H1 (cell line): ENCODE results near the gene TECPR2. TPM values are rescaled to one million over a fixed set of nuclear protein-coding genes. Genes with fewer than 3 reads are reported as not detected.
A peak's percentile ranks its signal among the peaks of the same experiment; 100 is the strongest.

ENCODE experiments used
- CTCF ChIA-PET: fragments of 300-600 bp; sonication (Branson Sonifier 250); formaldehyde crosslinking; loops from one replicate; lab custom pipeline; 2021; ENCODE audit not compliant: partially characterized antibody; lab: Charles Lee
- POLR2A ChIA-PET: fragments of 300-600 bp; sonication (Branson Sonifier 250); formaldehyde crosslinking; loops from one replicate; lab custom pipeline; 2021; ENCODE audit warnings: inconsistent platforms; ENCODE audit not compliant: partially characterized antibody; lab: Charles Lee
- DNase-seq, 2 experiments: peaks; one replicate each; pipeline versions ENCODE4 v3.0.0 to v3.0.0-alpha.2; 2010 to 2022; ENCODE audit warnings: low spot score in 2 of 2, low read depth in 1 of 2, mixed read lengths in 1 of 2
- FAIRE-seq: peaks from 2 replicates; lab custom pipeline; 2011; peaks lifted over from hg19 to GRCh38; lab: Jason Lieb, UNC
- H2AFZ ChIP-seq: 2 replicates; pipeline ENCODE4 v1.8.1; 2012; ENCODE audit warnings: low read length, inconsistent platforms
- H2AK5ac ChIP-seq: 2 replicates; pipeline ENCODE4 v1.6.1; 2013; ENCODE audit warnings: low read depth, low read length
- H2BK120ac ChIP-seq: replicated peaks from 2 replicates; pipeline ENCODE3; 2013; ENCODE audit warnings: low read depth, low read length, inconsistent platforms
- H2BK12ac ChIP-seq: 2 replicates; pipeline ENCODE4 v1.6.1; 2013; ENCODE audit warnings: low read depth, low read length
- H2BK15ac ChIP-seq: 2 replicates; pipeline ENCODE4 v1.6.1; 2013; ENCODE audit warnings: low read length
- H2BK20ac ChIP-seq: 2 replicates; pipeline ENCODE4 v1.6.1; 2013; ENCODE audit warnings: low read length
- H2BK5ac ChIP-seq: 2 replicates; pipeline ENCODE4 v1.6.1; 2013; ENCODE audit warnings: low read depth, low read length
- H3K14ac ChIP-seq: 2 replicates; pipeline ENCODE4 v1.6.1; 2013; ENCODE audit warnings: inconsistent platforms; ENCODE audit not compliant: insufficient read length
- H3K18ac ChIP-seq: 2 replicates; pipeline ENCODE4 v1.6.1; 2013; ENCODE audit warnings: low read length; ENCODE audit errors: extremely low read depth
- H3K23ac ChIP-seq: 2 replicates; pipeline ENCODE4 v1.6.1; 2013; ENCODE audit warnings: inconsistent platforms; ENCODE audit not compliant: insufficient read length
- H3K23me2 ChIP-seq: 2 replicates; pipeline ENCODE4 v1.6.1; 2013; ENCODE audit warnings: low read depth, low read length
- H3K27ac ChIP-seq: 2 replicates; pipeline ENCODE4 v1.6.1; 2011; ENCODE audit warnings: low read depth, low read length, inconsistent platforms
- H3K27me3 ChIP-seq, 4 experiments: replicated peaks in 1 of 4; 1 replicate in 1 of 4; 2 replicates in 3 of 4; pipeline versions ENCODE4 v1.6.1 to v1.8.1; 2011 to 2013; ENCODE audit warnings: low read length in 3 of 4, mild to moderate bottlenecking in 3 of 4, inconsistent platforms in 2 of 4, mixed read lengths in 2 of 4, moderate library complexity in 1 of 4; ENCODE audit not compliant: control insufficient read depth in 3 of 4, insufficient read depth in 3 of 4; ENCODE audit errors: extremely low read depth in 1 of 4
- H3K36me3 ChIP-seq, 4 experiments: 2 replicates each; pipeline versions ENCODE4 v1.6.1 to v1.8.1; 2011 to 2013; ENCODE audit warnings: mild to moderate bottlenecking in 4 of 4, low read length in 3 of 4, moderate library complexity in 2 of 4, control low read depth in 1 of 4, inconsistent platforms in 1 of 4; ENCODE audit not compliant: insufficient read depth in 4 of 4, control insufficient read depth in 2 of 4
- H3K4ac ChIP-seq: replicated peaks from 2 replicates; pipeline ENCODE3; 2013; ENCODE audit warnings: low read length, low read depth, mixed read lengths, inconsistent platforms; ENCODE audit not compliant: insufficient read length
- H3K4me1 ChIP-seq, 4 experiments: replicated peaks in 1 of 4; 1 replicate in 1 of 4; 2 replicates in 3 of 4; pipeline versions ENCODE4 v1.6.1 to v1.8.1; 2011 to 2013; ENCODE audit warnings: low read length in 3 of 4, inconsistent platforms in 2 of 4, mixed read lengths in 1 of 4; ENCODE audit not compliant: insufficient read depth in 4 of 4, control insufficient read depth in 3 of 4
- H3K4me2 ChIP-seq, 2 experiments: 2 replicates each; pipeline versions ENCODE4 v1.6.1 to v1.8.1; 2011 to 2013; ENCODE audit warnings: low read depth in 2 of 2, low read length in 2 of 2, control low read depth in 1 of 2, inconsistent platforms in 1 of 2, mild to moderate bottlenecking in 1 of 2; ENCODE audit not compliant: insufficient read depth in 1 of 2
- H3K4me3 ChIP-seq, 4 experiments: fragments of 200-600, 300-600 bp in 1 of 4; sonication (generic), shearing (Covaris generic), sonication (Bioruptor Twin) in 1 of 4; 2 replicates each; pipeline versions ENCODE4 v1.5.1 to v1.8.1; 2011 to 2016; ENCODE audit warnings: low read length in 4 of 4, low read depth in 3 of 4, control low read depth in 2 of 4, inconsistent platforms in 2 of 4, mild to moderate bottlenecking in 2 of 4, mixed read lengths in 1 of 4, moderate library complexity in 1 of 4; ENCODE audit not compliant: insufficient read depth in 2 of 4; ENCODE audit errors: extremely low read depth in 1 of 4
- H3K56ac ChIP-seq: replicated peaks from 2 replicates; pipeline ENCODE3; 2013; ENCODE audit warnings: low read depth, mild to moderate bottlenecking, mixed read lengths, low read length, inconsistent platforms; ENCODE audit not compliant: insufficient read length
- H3K79me1 ChIP-seq: 2 replicates; pipeline ENCODE4 v1.6.1; 2013; ENCODE audit warnings: low read depth, low read length, control low read depth
- H3K79me2 ChIP-seq, 2 experiments: 2 replicates each; pipeline versions ENCODE4 v1.6.1 to v1.8.1; 2012 to 2013; ENCODE audit warnings: low read length in 2 of 2, mild to moderate bottlenecking in 2 of 2, inconsistent platforms in 1 of 2; ENCODE audit not compliant: insufficient read depth in 2 of 2, control insufficient read depth in 1 of 2
- H3K9ac ChIP-seq, 4 experiments: replicated peaks in 1 of 4; 1 replicate in 1 of 4; 2 replicates in 3 of 4; pipeline versions ENCODE4 v1.6.1 to v1.8.1; 2011 to 2013; ENCODE audit warnings: low read depth in 3 of 4, low read length in 3 of 4, control low read depth in 2 of 4, mild to moderate bottlenecking in 2 of 4, moderate library complexity in 2 of 4, inconsistent platforms in 1 of 4; ENCODE audit errors: extremely low read depth in 1 of 4
- H3K9me3 ChIP-seq, 2 experiments: 2 replicates each; pipeline versions ENCODE4 v1.6.1 to v1.8.1; 2012 to 2013; ENCODE audit warnings: mild to moderate bottlenecking in 2 of 2, moderate library complexity in 2 of 2, control low read depth in 1 of 2, inconsistent platforms in 1 of 2, low read depth in 1 of 2, low read length in 1 of 2, mixed read lengths in 1 of 2; ENCODE audit not compliant: insufficient read depth in 2 of 2
- H4K20me1 ChIP-seq, 2 experiments: replicated peaks in 1 of 2; 2 replicates each; pipeline versions ENCODE3 to v1.8.1; 2011 to 2013; ENCODE audit warnings: inconsistent platforms in 2 of 2, low read length in 2 of 2, mild to moderate bottlenecking in 1 of 2; ENCODE audit not compliant: insufficient read depth in 2 of 2, control insufficient read depth in 1 of 2
- H4K5ac ChIP-seq: 2 replicates; pipeline ENCODE4 v1.6.1; 2013; ENCODE audit warnings: low read length, low read depth, mixed read lengths, inconsistent platforms; ENCODE audit not compliant: insufficient read length
- H4K8ac ChIP-seq: 2 replicates; pipeline ENCODE4 v1.8.0; 2013; ENCODE audit warnings: mild to moderate bottlenecking, moderate library complexity, low read length, inconsistent platforms; ENCODE audit not compliant: insufficient read depth; ENCODE audit errors: extremely low read depth
- H4K91ac ChIP-seq: replicated peaks from 2 replicates; pipeline ENCODE3; 2013; ENCODE audit warnings: low read length, mixed read lengths, inconsistent platforms; ENCODE audit not compliant: insufficient read length
- WGBS, 2 experiments: shearing (Covaris generic) in 1 of 2; methylation state at CpG; one replicate each; pipeline versions ENCODE4 v1.1.6 to v1.1.7; 2013 to 2015; ENCODE audit warnings: low lambda C conversion rate in 2 of 2, mixed read lengths in 2 of 2, inconsistent platforms in 1 of 2, low coverage in 1 of 2, missing lambda C conversion rate in 1 of 2; ENCODE audit not compliant: insufficient replicate concordance in 2 of 2, insufficient coverage in 1 of 2, insufficient read length in 1 of 2; ENCODE audit errors: extremely low coverage in 1 of 2, missing lambda C conversion rate in 1 of 2; 5-methylcytosine and 5-hydroxymethylcytosine counted together
- polyA plus RNA-seq, 7 experiments: library from polyadenylated mRNA; depleted of rRNA in 3 of 7; stranded (reverse) in 5 of 7; unstranded in 2 of 7; fragments of >200 nt in 5 of 7; fragments of 200-250 nt in 2 of 7; gene quantifications; 1 replicate in 5 of 7; 2 replicates in 1 of 7; 4 replicates in 1 of 7; pipeline versions ENCODE4 v1.2.1 to v1.2.3, GENCODE V29; 2011 to 2013; ENCODE audit warnings: missing spikeins in 2 of 7, mixed read lengths in 2 of 7
- total RNA-seq: library from RNA; stranded (reverse); fragmentation: NEBNext Ultra II Directional; extraction: Animal tissue kit (Norgen Biotek cat#: 25700); gene quantifications from 2 replicates; pipeline ENCODE4 v1.2.1, GENCODE V29; 2021

Gene TECPR2
- total and polyA plus RNA-seq, 2 of the 8 experiments (the other 6 are each of a cell fraction or from before 2014, with no cell fraction given), result 6.8 to 19.4 TPM

- no peaks in the 10 kb centered on the region for H3K27me3 ChIP-seq
- H3K79me2 ChIP-seq, result no peaks in the 10 kb centered on the region
- FAIRE-seq, result no peak
- no peak overlapping the region for H4K5ac ChIP-seq
- peaks cover 0 to 1% of the 10 kb centered on the region in 2 experiments for H4K20me1 ChIP-seq
- ChIA-PET CTCF (interaction anchor here (0.6 to 3.4 kb wide), 6 partner anchors 10 to 423 kb away, joined by 3 to 21 read pairs (median 4); no protein-coding TSS in a partner anchor), POLR2A (interaction anchor here (1.6 kb wide), 1 partner anchor 9 kb away, joined by 8 read pairs; no protein-coding TSS in a partner anchor)
- H3K14ac ChIP-seq, result no peak overlapping the region
- no peak overlapping the region for H2BK20ac ChIP-seq
- no peak overlapping the region for H2AK5ac ChIP-seq
- H2BK15ac ChIP-seq, result no peak overlapping the region
- peaks cover 5% of the 10 kb centered on the region; the same call in 1 of the 2 replicates for H3K79me1 ChIP-seq
- peak overlapping the region; percentile 93 to 98; a peak in 1 of 4 replicates for H3K4me2 ChIP-seq
- no peak overlapping the region for H3K27ac ChIP-seq
- peaks cover 0 to 13% (median 6%) of the 10 kb centered on the region in 4 experiments; a peak in 6 of 8 replicates for H3K36me3 ChIP-seq
- peaks cover 12% of the 10 kb centered on the region; the same call in 1 of the 2 replicates for H3K23me2 ChIP-seq
- H3K4me1 ChIP-seq, result peaks cover 0 to 16% (median 11%) of the 10 kb centered on the region in 4 experiments; a peak in 6 of 7 replicates
- H3K56ac ChIP-seq, result no peak overlapping the region
- no peak overlapping the region for H3K4me3 ChIP-seq
- H3K9me3 ChIP-seq, result no peaks in the 10 kb centered on the region
- no peak overlapping the region for H2AFZ ChIP-seq
- H2BK120ac ChIP-seq, result no peak overlapping the region
- WGBS, 2 experiments, result 93% methylated on average over 8 of the region's 21 CpGs; no CpG with 5 or more reads in 1 of the 2 experiments
- no peak overlapping the region for H4K91ac ChIP-seq
- H3K18ac ChIP-seq, result no peak overlapping the region
- H3K9ac ChIP-seq, result no peak overlapping the region
- no peak overlapping the region for H4K8ac ChIP-seq
- H2BK5ac ChIP-seq, result no peak overlapping the region
- no peak overlapping the region for H2BK12ac ChIP-seq
- no peak for DNase-seq
- H3K23ac ChIP-seq, result no peak overlapping the region
- no peak overlapping the region for H3K4ac ChIP-seq
These were observed 145.1 kb downstream of the TECPR2 start for GRCh38 chr14:102507857-102508312.
